IMR-90 (cell line): ENCODE measurements around the gene HPSE2.

ENCODE experiments used
- MXI1 ChIP-seq: IDR thresholded peaks from 2 replicates; pipeline ENCODE4 v1.6.1; 2012; ENCODE audit warnings: low read depth, mild to moderate bottlenecking, low read length, moderate library complexity, borderline replicate concordance
- POLR2A ChIP-seq: IDR thresholded peaks from 2 replicates; pipeline ENCODE4 v1.6.1; 2012; ENCODE audit warnings: mild to moderate bottlenecking, low read depth, low read length
- RAD21 ChIP-seq: IDR thresholded peaks from 2 replicates; pipeline ENCODE4 v1.6.1; 2012; ENCODE audit warnings: low read length, improper control_type of control experiment
- RFX5 ChIP-seq: IDR thresholded peaks from 2 replicates; pipeline ENCODE4 v1.8.0; 2012; ENCODE audit warnings: low read depth, mild to moderate bottlenecking, low read length, moderate library complexity
- SMC3 ChIP-seq: fragments of 150-350 bp; IDR thresholded peaks from 2 replicates; pipeline ENCODE4 v1.6.1; 2016; ENCODE audit warnings: low read depth, mild to moderate bottlenecking, antibody characterized with exemption, low read length, moderate library complexity
- TF ChIP-seq, protein P1 (sequence below): conservative IDR thresholded peaks from 2 replicates; pipeline ENCODE4 v1.5.1; 2012; ENCODE audit warnings: mild to moderate bottlenecking, low read depth, low read length, improper control_type of control experiment

DNA sequence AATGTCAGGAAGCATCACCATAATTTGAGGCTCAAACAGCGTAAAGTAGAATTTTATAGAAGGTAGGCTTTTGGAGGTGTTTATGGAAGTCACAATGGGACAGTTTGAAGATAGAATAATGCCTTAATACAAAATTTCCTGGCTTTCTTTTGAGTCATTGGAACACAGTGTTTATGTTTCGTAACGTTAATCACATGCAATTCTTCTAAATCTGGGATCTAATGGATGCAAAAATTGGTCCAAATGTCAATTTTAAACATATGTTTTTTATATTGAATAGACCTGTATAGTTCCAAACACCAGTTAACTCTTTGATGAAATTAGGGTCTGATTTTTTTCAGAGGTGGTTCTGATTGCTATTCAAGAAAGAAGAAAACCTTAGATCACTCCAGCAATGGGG, 702.4 kb downstream of the HPSE2 start:
- no peak for TF ChIP-seq POLR2A
- no peak for TF ChIP-seq RFX5
- TF ChIP-seq, protein P1, sequence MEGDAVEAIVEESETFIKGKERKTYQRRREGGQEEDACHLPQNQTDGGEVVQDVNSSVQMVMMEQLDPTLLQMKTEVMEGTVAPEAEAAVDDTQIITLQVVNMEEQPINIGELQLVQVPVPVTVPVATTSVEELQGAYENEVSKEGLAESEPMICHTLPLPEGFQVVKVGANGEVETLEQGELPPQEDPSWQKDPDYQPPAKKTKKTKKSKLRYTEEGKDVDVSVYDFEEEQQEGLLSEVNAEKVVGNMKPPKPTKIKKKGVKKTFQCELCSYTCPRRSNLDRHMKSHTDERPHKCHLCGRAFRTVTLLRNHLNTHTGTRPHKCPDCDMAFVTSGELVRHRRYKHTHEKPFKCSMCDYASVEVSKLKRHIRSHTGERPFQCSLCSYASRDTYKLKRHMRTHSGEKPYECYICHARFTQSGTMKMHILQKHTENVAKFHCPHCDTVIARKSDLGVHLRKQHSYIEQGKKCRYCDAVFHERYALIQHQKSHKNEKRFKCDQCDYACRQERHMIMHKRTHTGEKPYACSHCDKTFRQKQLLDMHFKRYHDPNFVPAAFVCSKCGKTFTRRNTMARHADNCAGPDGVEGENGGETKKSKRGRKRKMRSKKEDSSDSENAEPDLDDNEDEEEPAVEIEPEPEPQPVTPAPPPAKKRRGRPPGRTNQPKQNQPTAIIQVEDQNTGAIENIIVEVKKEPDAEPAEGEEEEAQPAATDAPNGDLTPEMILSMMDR = no peak
- TF ChIP-seq SMC3 = no peak
- no peak for TF ChIP-seq RAD21
- no peak for TF ChIP-seq MXI1
